GM20431 (cell line): ENCODE measurements around the gene MYCBP.
"Not testable (repeated sequence)": the region's sequence is repeated elsewhere in the genome, so short reads cannot be mapped to it uniquely, and the experiment has no call there.

Experiments used
- in situ Hi-C: fragments of 300-500 bp; cut with MseI, MboI; formaldehyde crosslinking; loops from one replicate; pipeline ENCODE4 v1.15.0; 2020; ENCODE audit warnings: low sequenced_read_pairs; ENCODE audit not compliant: unreplicated experiment

MYCBP gene

GRCh38 chr1:38873027-38873969 is at the start of gene MYCBP:
MYCBP (minus strand) TSS chr1:38873348; CDS start chr1:38873305, 43 bp downstream.
- in situ Hi-C loops = no loop called here

GRCh38 chr1:38919130-38919529 is 46.0 kb upstream of the MYCBP start:
- in situ Hi-C loops = no loop called here

- in situ Hi-C loops = no loop called here
These were observed 45.4 kb upstream of the MYCBP start for GRCh38 chr1:38918568-38918967.

GRCh38 chr1:38917772-38918171 is 44.6 kb upstream of the MYCBP start:
- in situ Hi-C loops = no loop called here

GRCh38 chr1:38917337-38917736 is 44.2 kb upstream of the MYCBP start:
- in situ Hi-C loops = no loop called here

- in situ Hi-C loops = no loop called here
These were observed 42.3 kb upstream of the MYCBP start for GRCh38 chr1:38915352-38915948.

- in situ Hi-C loops = not testable (repeated sequence)
These were observed 41.8 kb upstream of the MYCBP start for GRCh38 chr1:38914908-38915307.

- in situ Hi-C loops = no loop called here
These were observed 35.7 kb upstream of the MYCBP start for GRCh38 chr1:38908821-38909220.

GRCh38 chr1:38905985-38906384 is 32.8 kb upstream of the MYCBP start:
- in situ Hi-C loops = no loop called here

GRCh38 chr1:38899560-38899959 is 26.4 kb upstream of the MYCBP start:
- in situ Hi-C loops = no loop called here

- in situ Hi-C loops = no loop called here
These were observed 25.6 kb upstream of the MYCBP start for GRCh38 chr1:38898653-38899230.

GRCh38 chr1:38896169-38896568 is 23.0 kb upstream of the MYCBP start:
- in situ Hi-C loops = no loop called here

- in situ Hi-C loops = no loop called here
These were observed 19.8 kb upstream of the MYCBP start for GRCh38 chr1:38892976-38893375.

GRCh38 chr1:38891753-38892152 is 18.6 kb upstream of the MYCBP start:
- in situ Hi-C loops = no loop called here

- in situ Hi-C loops = no loop called here
These were observed 16.4 kb upstream of the MYCBP start for GRCh38 chr1:38889589-38889988.

GRCh38 chr1:38888423-38889333 is 15.5 kb upstream of the MYCBP start:
- in situ Hi-C loops = no loop called here

GRCh38 chr1:38885092-38885491 is 11.9 kb upstream of the MYCBP start:
- in situ Hi-C loops = no loop called here

GRCh38 chr1:38881487-38881886 is 8.3 kb upstream of the MYCBP start, which contains the start of gene GJA9:
GJA9 (minus strand) TSS chr1:38881587; CDS start chr1:38876098, 5,489 bp downstream.
- in situ Hi-C loops = no loop called here

GRCh38 chr1:38875811-38876210 is 2.7 kb upstream of the MYCBP start:
- in situ Hi-C loops = no loop called here
